ENCODE data around the gene LAMTOR1. TPM values are rescaled to one million over a fixed set of nuclear protein-coding genes. Genes with fewer than 3 reads are reported as not detected.
"Not testable (repeated sequence)": the region's sequence is repeated elsewhere in the genome, so short reads cannot be mapped to it uniquely, and the experiment has no call there.

Gene LAMTOR1
- total RNA-seq, 2 experiments from 2014 or later: 61.8 to 64.1 TPM

- DNase-seq (ENCODE audit: low spot score): no peak
- Histone ChIP-seq H2AFZ (ENCODE audit: low read length) (no peak overlapping the region), H4K20me1 (ENCODE audit: insufficient read depth, low read length) (no peaks in the 10 kb centered on the region), H3K4me3 (ENCODE audit: low read depth, low read length, poor library complexity, severe bottlenecking) (no peak overlapping the region), H3K9me2 (ENCODE audit: insufficient read depth, low read length) (no peaks in the 10 kb centered on the region), H3K36me3 (ENCODE audit: insufficient read depth, low read length) (no peaks in the 10 kb centered on the region), H3K4me2 (ENCODE audit: low read length) (no peak overlapping the region), H3K9me3 (ENCODE audit: low read length) (no peaks in the 10 kb centered on the region), H3K27ac (ENCODE audit: low read depth, low read length, poor library complexity, severe bottlenecking) (no peak overlapping the region), H3K79me2 (ENCODE audit: insufficient read depth, low read depth, low read length) (no peaks in the 10 kb centered on the region), H3K4me1 (ENCODE audit: insufficient read depth, low read length, poor library complexity, severe bottlenecking) (no peaks in the 10 kb centered on the region)
- POLR2A ChIA-PET: no interaction called here
- BruUV-seq (replicated peaks): no TSS peak
- CTCF ChIA-PET (ENCODE audit: unreplicated experiment): no interaction called here
- no peak for TF ChIP-seq EZH2phosphoT487 (IDR thresholded peaks at IDR 0.05; ENCODE audit: borderline replicate concordance, low read depth, low read length)
- no peak for TF ChIP-seq CTCF (conservative IDR thresholded peaks at IDR 0.05; ENCODE audit: low read length)
- intact Hi-C loops (cut with micrococcal nuclease; ENCODE audit: unreplicated experiment): no loop called here
These were observed 43.5 kb upstream of the LAMTOR1 start for GRCh38 chr11:72146625-72147024.

GRCh38 chr11:72144807-72145565 lies 41.9 kb upstream of the LAMTOR1 start:
- ChIA-PET CTCF (ENCODE audit: unreplicated experiment) (no interaction called here), POLR2A (interaction anchor here (0.7 kb wide), 2 partner anchors 67 to 163 kb away, joined by 3 to 5 read pairs; no protein-coding TSS in a partner anchor)
- intact Hi-C loops (cut with micrococcal nuclease; ENCODE audit: unreplicated experiment): loop anchor here (1.0 kb wide), 2 partner anchors 120 to 168 kb away; no protein-coding TSS in a partner anchor
- H3K4me2 ChIP-seq (ENCODE audit: low read length): no peak overlapping the region
- no peak for TF ChIP-seq CTCF (conservative IDR thresholded peaks at IDR 0.05; ENCODE audit: low read length)
- TF ChIP-seq EZH2phosphoT487 (IDR thresholded peaks at IDR 0.05; ENCODE audit: borderline replicate concordance, low read depth, low read length): no peak
- no peaks in the 10 kb centered on the region for H4K20me1 ChIP-seq (ENCODE audit: insufficient read depth, low read length)
- no TSS peak for BruUV-seq (replicated peaks)
- no peak overlapping the region for H2AFZ ChIP-seq (ENCODE audit: low read length)
- no peak for DNase-seq (ENCODE audit: low spot score)
- no peaks in the 10 kb centered on the region for H3K4me1 ChIP-seq (ENCODE audit: insufficient read depth, low read length, poor library complexity, severe bottlenecking)
- H3K9me2 ChIP-seq (ENCODE audit: insufficient read depth, low read length): no peaks in the 10 kb centered on the region
- H3K27ac ChIP-seq (ENCODE audit: low read depth, low read length, poor library complexity, severe bottlenecking): no peak overlapping the region
- no peaks in the 10 kb centered on the region for H3K9me3 ChIP-seq (ENCODE audit: low read length)
- H3K79me2 ChIP-seq (ENCODE audit: insufficient read depth, low read depth, low read length): no peaks in the 10 kb centered on the region
- no peak overlapping the region for H3K4me3 ChIP-seq (ENCODE audit: low read depth, low read length, poor library complexity, severe bottlenecking)
- no peaks in the 10 kb centered on the region for H3K36me3 ChIP-seq (ENCODE audit: insufficient read depth, low read length)

DNA sequence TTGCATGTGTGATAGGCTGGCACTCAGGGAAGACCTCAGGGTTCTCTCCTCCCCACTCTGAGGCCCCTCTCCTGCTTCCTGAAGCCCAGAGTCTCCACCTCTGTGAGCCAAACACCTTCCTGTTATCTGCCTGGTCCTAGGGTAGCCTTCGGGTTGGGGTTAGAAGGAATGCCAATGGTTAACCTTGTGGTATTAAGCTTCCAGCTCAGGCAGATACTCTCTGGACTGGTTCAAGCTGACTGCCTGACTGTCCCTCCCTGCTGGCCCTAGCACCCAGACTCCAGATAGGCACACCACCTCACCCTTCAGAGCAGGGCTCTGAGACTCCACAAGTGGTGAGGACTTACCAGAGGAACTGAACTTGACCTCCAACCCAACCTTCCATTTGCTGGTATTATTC lies 39.4 kb upstream of the LAMTOR1 start:
- H3K36me3 ChIP-seq (ENCODE audit: insufficient read depth, low read length); H3K4me2 ChIP-seq (ENCODE audit: low read length); DNase-seq (ENCODE audit: low spot score); intact Hi-C loops (cut with micrococcal nuclease; ENCODE audit: unreplicated experiment); H3K4me3 ChIP-seq (ENCODE audit: low read depth, low read length, poor library complexity, severe bottlenecking); H3K9me2 ChIP-seq (ENCODE audit: insufficient read depth, low read length); H3K79me2 ChIP-seq (ENCODE audit: insufficient read depth, low read depth, low read length); POLR2A ChIA-PET; H3K27ac ChIP-seq (ENCODE audit: low read depth, low read length, poor library complexity, severe bottlenecking); H4K20me1 ChIP-seq (ENCODE audit: insufficient read depth, low read length); H3K9me3 ChIP-seq (ENCODE audit: low read length); H2AFZ ChIP-seq (ENCODE audit: low read length); H3K4me1 ChIP-seq (ENCODE audit: insufficient read depth, low read length, poor library complexity, severe bottlenecking); BruUV-seq (replicated peaks): not testable (repeated sequence)
- CTCF ChIA-PET (ENCODE audit: unreplicated experiment): interaction anchor here (1.0 kb wide), 1 partner anchor 117 kb away, joined by 3 read pairs; no protein-coding TSS in a partner anchor

DNA sequence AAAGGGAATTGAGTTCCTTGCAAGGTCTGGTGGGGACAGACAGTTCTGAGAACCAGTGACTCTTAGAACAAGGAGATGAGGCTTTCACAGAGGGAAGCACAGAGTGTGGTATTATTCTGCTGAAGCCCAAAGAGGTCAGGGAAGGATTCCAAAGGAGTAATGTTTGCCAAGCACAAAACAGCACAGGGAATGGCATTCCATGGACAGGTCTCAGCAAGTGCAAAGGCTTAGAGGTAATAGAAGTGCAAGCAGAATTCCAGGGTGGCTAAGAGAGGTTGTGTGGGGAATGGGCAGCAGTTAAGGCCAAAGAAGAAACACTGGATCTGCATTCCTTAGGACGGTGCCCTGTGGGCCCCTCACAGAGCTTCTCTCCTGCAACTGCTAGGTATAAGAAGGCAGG lies 39.0 kb upstream of the LAMTOR1 start:
- BruUV-seq (replicated peaks); H3K4me3 ChIP-seq (ENCODE audit: low read depth, low read length, poor library complexity, severe bottlenecking); intact Hi-C loops (cut with micrococcal nuclease; ENCODE audit: unreplicated experiment); H4K20me1 ChIP-seq (ENCODE audit: insufficient read depth, low read length); H3K36me3 ChIP-seq (ENCODE audit: insufficient read depth, low read length); H2AFZ ChIP-seq (ENCODE audit: low read length); H3K79me2 ChIP-seq (ENCODE audit: insufficient read depth, low read depth, low read length); CTCF ChIA-PET (ENCODE audit: unreplicated experiment); H3K4me1 ChIP-seq (ENCODE audit: insufficient read depth, low read length, poor library complexity, severe bottlenecking); H3K9me3 ChIP-seq (ENCODE audit: low read length); DNase-seq (ENCODE audit: low spot score); H3K9me2 ChIP-seq (ENCODE audit: insufficient read depth, low read length); POLR2A ChIA-PET; H3K27ac ChIP-seq (ENCODE audit: low read depth, low read length, poor library complexity, severe bottlenecking); H3K4me2 ChIP-seq (ENCODE audit: low read length): not testable (repeated sequence)
